ENCODE measurements around the gene S1PR5.
A peak's percentile ranks its signal among the peaks of the same experiment; 100 is the strongest.

The S1PR5 gene

GRCh38 chr19:10514211-10515145, 2.8 kb downstream of the S1PR5 start:
- DNase-seq (ENCODE audit: low read depth): no peak

- DNase-seq (ENCODE audit: low read depth): no peak
Measured at GRCh38 chr19:10513223-10513622, 4.0 kb downstream of the S1PR5 start.

GRCh38 chr19:10510301-10510802, 6.9 kb downstream of the S1PR5 start:
- no peak for DNase-seq (ENCODE audit: low read depth)

- no peak for DNase-seq (ENCODE audit: low read depth)
Measured at GRCh38 chr19:10508707-10509106, 8.5 kb downstream of the S1PR5 start.

GRCh38 chr19:10508036-10508435, 9.2 kb downstream of the S1PR5 start:
- no peak for DNase-seq (ENCODE audit: low read depth)

GRCh38 chr19:10505583-10506229, 11.5 kb downstream of the S1PR5 start:
- DNase-seq (ENCODE audit: low read depth): peak; percentile 20

- DNase-seq (ENCODE audit: low read depth): no peak
Measured at GRCh38 chr19:10503002-10503789, 14.1 kb downstream of the S1PR5 start, which contains the start of gene KEAP1. Gene KEAP1, minus strand, starts transcription at chr19:10503356. Its CDS starts 3,323 bp downstream, at chr19:10500033.

GRCh38 chr19:10502524-10503001, 14.7 kb downstream of the S1PR5 start:
- peak; percentile 83 for DNase-seq (ENCODE audit: low read depth)

GRCh38 chr19:10501971-10502523, 15.2 kb downstream of the S1PR5 start:
- DNase-seq (ENCODE audit: low read depth): peak; percentile 17

GRCh38 chr19:10500247-10500592, 17.0 kb downstream of the S1PR5 start:
- DNase-seq (ENCODE audit: low read depth): no peak

- DNase-seq (ENCODE audit: low read depth): no peak
Measured at GRCh38 chr19:10499550-10500246, 17.5 kb downstream of the S1PR5 start.

GRCh38 chr19:10497371-10497770, 19.9 kb downstream of the S1PR5 start:
- DNase-seq (ENCODE audit: low read depth): no peak

- DNase-seq (ENCODE audit: low read depth): no peak
Measured at GRCh38 chr19:10491472-10492047, 25.7 kb downstream of the S1PR5 start.

- DNase-seq (ENCODE audit: low read depth): no peak
Measured at GRCh38 chr19:10486551-10486950, 30.7 kb downstream of the S1PR5 start.

GRCh38 chr19:10478903-10479384, 38.3 kb downstream of the S1PR5 start:
- peak; percentile 64 for DNase-seq (ENCODE audit: low read depth)

- no peak for DNase-seq (ENCODE audit: low read depth)
Measured at GRCh38 chr19:10478476-10478875, 38.8 kb downstream of the S1PR5 start.

- DNase-seq (ENCODE audit: low read depth): no peak
Measured at GRCh38 chr19:10474962-10475451, 42.2 kb downstream of the S1PR5 start.

GRCh38 chr19:10473192-10473591, 44.1 kb downstream of the S1PR5 start:
- DNase-seq (ENCODE audit: low read depth): no peak

GRCh38 chr19:10471909-10472308, 45.3 kb downstream of the S1PR5 start:
- no peak for DNase-seq (ENCODE audit: low read depth)

GRCh38 chr19:10468133-10468532, 49.1 kb downstream of the S1PR5 start:
- DNase-seq (ENCODE audit: low read depth): no peak
